SU-DHL-6 (cell line): ENCODE data around the gene GOLGA8H.
"Not testable (repeated sequence)": the region's sequence is repeated elsewhere in the genome, so short reads cannot be mapped to it uniquely, and the experiment has no call there.

Experiments
- H2AFZ ChIP-seq: fragments of 200-600 bp; sonication (generic); 2 replicates; pipeline ENCODE4 v1.6.1; 2014; ENCODE audit warnings: low read depth, mild to moderate bottlenecking, moderate library complexity, mixed read lengths, antibody characterized with exemption, low read length; ENCODE audit not compliant: severe bottlenecking
- H3F3A ChIP-seq: fragments of 200-600 bp; shearing (Covaris generic); 2 replicates; pipeline ENCODE4 v1.6.0; 2016; ENCODE audit warnings: antibody characterized with exemption, mild to moderate bottlenecking; ENCODE audit not compliant: insufficient read depth
- H3K27ac ChIP-seq: fragments of 200-600 bp; sonication (generic); 2 replicates; pipeline ENCODE4 v1.5.1; 2016; ENCODE audit warnings: low read depth, mild to moderate bottlenecking, low read length, moderate library complexity, mixed read lengths
- H3K27me3 ChIP-seq: fragments of 200-600 bp; sonication (generic), shearing (Covaris generic); 2 replicates; pipeline ENCODE4 v1.6.0; 2014; ENCODE audit warnings: mild to moderate bottlenecking, low read length
- H3K36me3 ChIP-seq: fragments of 200-600 bp; sonication (generic); 2 replicates; pipeline ENCODE4 v1.6.1; 2014; ENCODE audit warnings: mild to moderate bottlenecking, low read length, mixed read lengths
- H3K4me2 ChIP-seq: fragments of 300-600, 200-600 bp; shearing (Covaris generic), sonication (generic); 2 replicates; pipeline ENCODE4 v1.6.0; 2014; ENCODE audit warnings: low read length, low read depth, mild to moderate bottlenecking; ENCODE audit not compliant: poor library complexity, severe bottlenecking
- H3K4me3 ChIP-seq: fragments of 200-600 bp; sonication (generic); 2 replicates; pipeline ENCODE4 v1.5.1; 2014; ENCODE audit warnings: antibody characterized with exemption, low read length, mild to moderate bottlenecking, mixed read lengths; ENCODE audit not compliant: insufficient read depth, poor library complexity, severe bottlenecking
- H3K79me2 ChIP-seq: fragments of 200-600 bp; sonication (generic); 2 replicates; pipeline ENCODE4 v1.6.1; 2014; ENCODE audit warnings: mild to moderate bottlenecking, low read length, moderate library complexity; ENCODE audit not compliant: insufficient read depth
- H3K9ac ChIP-seq: fragments of 200-600 bp; sonication (generic); 2 replicates; pipeline ENCODE4 v1.7.0; 2014; ENCODE audit warnings: mild to moderate bottlenecking, low read length
- H3K9me2 ChIP-seq: fragments of 200-600 bp; sonication (generic); replicated peaks from 2 replicates; pipeline ENCODE4 v1.6.1; 2014; ENCODE audit warnings: low read length; ENCODE audit not compliant: insufficient read depth
- H3K9me3 ChIP-seq: fragments of 200-600 bp; sonication (generic); 2 replicates; pipeline ENCODE4 v1.6.1; 2014; ENCODE audit warnings: low read length, mixed read lengths; ENCODE audit not compliant: insufficient read depth
- H4K20me1 ChIP-seq: fragments of 200-600 bp; sonication (generic); 2 replicates; pipeline ENCODE4 v1.6.1; 2014; ENCODE audit warnings: low read depth, mild to moderate bottlenecking, antibody characterized with exemption, low read length, moderate library complexity, mixed read lengths

GOLGA8H gene, protein sequence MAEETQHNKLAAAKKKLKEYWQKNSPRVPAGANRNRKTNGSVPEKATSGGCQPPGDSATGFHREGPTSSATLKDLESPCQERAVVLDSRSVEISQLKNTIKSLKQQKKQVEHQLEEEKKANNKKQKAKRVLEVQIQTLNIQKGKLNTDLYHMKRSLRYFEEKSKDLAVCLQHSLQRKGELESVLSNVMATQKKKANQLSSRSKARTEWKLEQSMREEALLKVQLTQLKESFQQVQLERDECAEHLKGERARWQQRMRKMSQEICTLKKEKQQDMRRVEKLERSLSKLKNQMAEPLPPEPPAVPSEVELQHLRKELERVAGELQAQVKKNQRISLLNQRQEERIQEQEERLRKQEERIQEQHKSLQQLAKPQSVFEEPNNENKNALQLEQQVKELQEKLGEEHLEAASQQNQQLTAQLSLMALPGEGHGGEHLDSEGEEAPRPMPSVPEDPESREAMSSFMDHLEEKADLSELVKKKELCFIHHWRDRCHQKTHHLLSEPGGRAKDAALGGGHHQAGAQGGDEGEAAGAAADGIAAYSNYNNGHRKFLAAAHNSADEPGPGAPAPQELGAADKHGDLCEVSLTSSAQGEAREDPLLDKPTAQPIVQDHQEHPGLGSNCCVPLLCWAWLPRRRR

DNA sequence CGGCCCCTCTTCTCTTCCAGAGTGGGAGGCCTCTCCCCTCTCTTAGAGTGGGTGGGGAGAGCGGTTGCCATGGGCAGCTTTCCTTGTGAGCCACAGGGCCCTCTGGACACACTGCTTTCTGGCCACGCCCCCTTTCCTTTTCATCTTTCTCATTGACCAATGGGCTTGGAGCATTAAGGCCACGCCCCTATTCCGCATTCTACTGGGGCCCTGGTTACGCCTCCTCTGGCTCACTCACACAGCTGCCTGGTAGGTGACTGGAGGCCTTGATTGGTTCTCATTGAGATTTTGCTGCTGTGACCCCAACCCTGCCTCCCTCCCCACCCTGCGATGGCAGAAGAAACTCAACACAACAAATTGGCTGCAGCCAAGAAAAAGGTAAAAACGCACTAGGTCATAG is at the start of gene GOLGA8H:
GOLGA8H (plus strand) TSS at position 233 of the 400 bp plus-strand sequence; CDS start at position 331, 98 bp downstream.
- H3F3A ChIP-seq, H3K9me3 ChIP-seq, H3K27ac ChIP-seq, H3K4me2 ChIP-seq, H3K27me3 ChIP-seq, H4K20me1 ChIP-seq, H3K9ac ChIP-seq, H3K4me3 ChIP-seq, H3K79me2 ChIP-seq, H2AFZ ChIP-seq, H3K9me2 ChIP-seq, H3K36me3 ChIP-seq: not testable (repeated sequence)

DNA sequence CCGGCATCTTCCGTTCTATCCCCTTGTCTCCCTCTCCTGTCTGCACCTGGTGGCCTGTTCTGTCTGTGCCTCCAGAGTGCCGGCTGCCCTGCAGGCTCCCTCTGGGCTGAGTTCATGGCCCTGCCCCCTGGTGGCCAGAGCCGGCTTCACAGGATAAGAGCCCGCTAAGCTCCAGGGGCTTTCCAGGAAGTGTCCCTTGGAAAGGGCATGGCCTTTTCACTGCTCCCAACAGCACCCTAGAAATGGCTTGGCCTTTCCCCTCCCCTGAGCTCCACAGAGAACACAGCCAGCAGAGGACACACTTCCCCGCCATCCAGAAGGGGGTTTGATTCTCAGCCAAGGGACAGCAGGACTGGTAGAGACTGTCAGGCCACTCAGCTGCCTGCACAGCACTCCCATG is 36.9 kb upstream of the GOLGA8H start:
- not testable (repeated sequence) for H3K4me3 ChIP-seq, H3K27ac ChIP-seq, H3K9me3 ChIP-seq, H2AFZ ChIP-seq, H3K79me2 ChIP-seq, H3K27me3 ChIP-seq, H3K4me2 ChIP-seq, H4K20me1 ChIP-seq, H3K36me3 ChIP-seq, H3K9ac ChIP-seq, H3F3A ChIP-seq, H3K9me2 ChIP-seq

DNA sequence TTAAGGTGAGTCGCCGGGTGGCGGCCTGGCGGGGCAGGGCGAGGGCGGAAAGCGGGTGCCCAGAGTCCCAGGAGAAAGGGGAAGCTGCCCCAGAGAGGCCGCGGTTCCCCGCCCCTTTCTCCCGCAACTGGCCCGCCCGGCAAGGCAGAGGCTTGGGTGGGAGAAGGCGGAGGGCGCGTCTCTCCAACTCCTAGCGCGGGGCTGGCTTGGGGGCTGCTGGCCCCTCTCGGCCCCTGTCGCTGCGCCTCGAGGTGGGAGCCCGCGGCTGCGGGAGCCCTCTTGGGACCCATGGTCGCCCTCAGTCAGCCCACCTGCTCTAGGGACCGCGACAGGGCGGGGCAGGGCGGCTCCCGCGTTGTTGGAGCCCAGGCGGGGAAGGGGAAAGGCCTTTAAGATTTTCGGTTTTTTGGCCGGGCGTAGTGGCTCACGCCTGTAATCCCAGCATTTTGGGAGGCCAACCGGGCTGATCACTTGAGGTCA is 30.8 kb upstream of the GOLGA8H start:
- not testable (repeated sequence) for H3K27me3 ChIP-seq, H3K36me3 ChIP-seq, H4K20me1 ChIP-seq, H3K4me3 ChIP-seq, H3K27ac ChIP-seq, H3K9me3 ChIP-seq, H3K9me2 ChIP-seq, H3K4me2 ChIP-seq, H3K79me2 ChIP-seq, H3K9ac ChIP-seq, H3F3A ChIP-seq, H2AFZ ChIP-seq

DNA sequence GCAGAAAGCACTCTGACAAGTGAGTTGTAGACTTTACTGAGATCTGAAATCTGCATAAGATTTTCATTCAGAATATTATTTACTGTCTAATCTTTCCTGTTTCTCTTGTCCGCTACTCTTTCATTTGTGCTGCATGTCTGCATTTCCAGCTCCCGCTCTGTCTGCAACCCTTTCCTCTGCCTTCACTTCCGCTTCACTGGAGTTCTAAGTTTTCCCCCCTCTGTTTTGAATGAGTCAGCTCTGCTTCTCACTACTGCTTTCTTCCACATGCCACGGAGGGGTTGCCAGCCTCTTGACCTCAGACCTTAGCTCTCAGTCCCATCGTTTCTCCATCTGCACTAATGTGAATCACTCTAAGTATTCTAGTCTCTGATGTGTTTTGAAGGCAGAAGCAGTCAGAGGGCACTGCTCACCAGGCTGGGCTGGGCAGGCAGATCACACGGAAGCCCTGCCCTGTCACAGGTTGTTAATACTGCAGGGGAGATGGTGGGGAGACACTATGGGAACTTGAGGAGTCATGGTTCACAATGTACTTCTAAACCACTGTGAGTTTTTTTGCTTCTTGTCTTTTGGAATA is 24.3 kb upstream of the GOLGA8H start:
- not testable (repeated sequence) for H3K36me3 ChIP-seq, H4K20me1 ChIP-seq, H3K27ac ChIP-seq, H3K9ac ChIP-seq, H3K27me3 ChIP-seq, H2AFZ ChIP-seq, H3K9me3 ChIP-seq, H3K4me2 ChIP-seq, H3K4me3 ChIP-seq, H3K79me2 ChIP-seq, H3F3A ChIP-seq, H3K9me2 ChIP-seq

DNA sequence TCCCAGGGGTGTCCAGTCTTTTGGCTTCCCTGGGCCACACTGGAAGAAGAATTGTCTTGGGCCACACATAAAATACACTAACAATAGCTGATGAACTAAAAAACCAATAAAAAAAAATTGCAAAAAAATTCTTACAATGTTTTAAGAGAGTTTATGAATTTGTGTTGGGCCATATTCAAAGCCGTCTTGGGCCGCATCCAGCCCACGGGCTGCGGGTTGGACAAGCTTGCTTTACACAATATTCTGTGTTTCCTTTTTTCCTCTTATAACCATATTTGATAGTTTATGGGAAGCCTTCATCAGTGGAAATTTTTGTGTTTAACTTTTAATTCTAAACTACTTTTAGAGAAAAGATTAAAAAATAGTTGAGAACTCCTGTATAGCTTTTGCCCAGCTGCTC is 23.1 kb upstream of the GOLGA8H start:
- H3K4me3 ChIP-seq, H3K9me3 ChIP-seq, H3K27me3 ChIP-seq, H3K4me2 ChIP-seq, H3K9ac ChIP-seq, H3K36me3 ChIP-seq, H3K79me2 ChIP-seq, H2AFZ ChIP-seq, H3K9me2 ChIP-seq, H3F3A ChIP-seq, H4K20me1 ChIP-seq, H3K27ac ChIP-seq: not testable (repeated sequence)

DNA sequence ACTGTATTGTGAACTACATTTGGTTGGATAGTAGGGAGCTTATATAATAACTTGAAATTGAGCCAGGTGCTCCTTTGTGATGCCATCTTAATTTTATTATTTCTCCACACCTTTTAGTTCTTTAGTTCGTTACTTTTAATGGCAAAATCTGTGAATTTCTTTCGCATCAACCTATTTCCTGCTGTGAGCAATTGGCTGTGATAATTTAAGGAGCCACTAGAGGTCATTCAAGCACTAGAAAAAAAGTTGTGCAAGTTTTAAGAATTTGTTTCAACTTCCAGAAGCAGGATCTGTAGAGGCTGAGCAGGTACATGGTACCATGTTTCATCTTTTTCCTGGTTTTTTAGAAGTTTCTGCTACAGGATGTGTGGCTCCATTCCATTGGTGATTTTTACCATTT is 4.9 kb upstream of the GOLGA8H start:
- not testable (repeated sequence) for H3K27me3 ChIP-seq, H3K79me2 ChIP-seq, H3K27ac ChIP-seq, H4K20me1 ChIP-seq, H3K4me2 ChIP-seq, H3K9me3 ChIP-seq, H3K9ac ChIP-seq, H3K9me2 ChIP-seq, H3K36me3 ChIP-seq, H3K4me3 ChIP-seq, H2AFZ ChIP-seq, H3F3A ChIP-seq

DNA sequence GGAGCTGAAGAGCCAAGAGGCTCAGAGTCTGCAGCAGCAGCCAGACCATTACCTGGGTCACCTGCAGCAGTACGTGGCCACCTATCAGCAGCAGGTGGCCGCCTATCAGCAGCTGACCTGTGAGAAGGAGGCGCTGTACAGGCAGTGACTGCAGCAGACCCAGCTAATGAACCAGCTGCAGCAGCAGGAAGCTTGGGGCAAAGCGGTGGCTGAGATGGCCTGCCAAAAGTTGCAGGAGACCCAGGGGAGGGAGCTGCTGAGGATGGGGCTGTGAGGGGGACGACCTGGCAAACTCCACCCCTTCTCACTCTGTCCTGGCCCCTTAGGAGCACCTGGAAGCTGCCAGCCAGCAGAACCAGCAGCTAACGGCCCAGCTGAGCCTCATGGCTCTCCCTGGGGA is 8.4 kb downstream of the GOLGA8H start:
- H3K4me3 ChIP-seq, H4K20me1 ChIP-seq, H3K36me3 ChIP-seq, H3K27ac ChIP-seq, H3K9ac ChIP-seq, H2AFZ ChIP-seq, H3K9me3 ChIP-seq, H3K27me3 ChIP-seq, H3F3A ChIP-seq, H3K4me2 ChIP-seq, H3K9me2 ChIP-seq, H3K79me2 ChIP-seq: not testable (repeated sequence)

DNA sequence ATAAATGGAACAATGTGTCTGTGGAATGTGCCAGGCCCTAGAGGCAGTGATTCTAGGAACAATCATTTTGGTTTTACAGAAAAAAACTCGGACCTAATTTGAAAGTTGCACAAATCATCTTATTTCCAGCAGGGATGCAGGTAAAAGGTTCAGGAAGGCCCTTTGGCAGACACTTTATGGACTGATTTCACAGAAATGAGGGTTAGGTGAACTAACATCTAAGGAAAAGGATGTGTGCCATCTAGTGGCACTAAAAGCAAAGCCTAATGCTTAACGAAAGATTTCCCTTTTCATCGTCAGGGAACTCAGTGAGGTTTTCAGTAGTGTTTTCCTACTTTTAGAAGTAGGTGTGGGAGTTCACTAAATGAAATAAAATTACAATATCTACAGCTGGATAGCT is 17.5 kb downstream of the GOLGA8H start:
- not testable (repeated sequence) for H3K79me2 ChIP-seq, H4K20me1 ChIP-seq, H2AFZ ChIP-seq, H3K27me3 ChIP-seq, H3K9ac ChIP-seq, H3K9me2 ChIP-seq, H3K4me3 ChIP-seq, H3F3A ChIP-seq, H3K36me3 ChIP-seq, H3K9me3 ChIP-seq, H3K27ac ChIP-seq, H3K4me2 ChIP-seq
